CD4-positive, alpha-beta memory T cell (primary cell): ENCODE data around the gene ODAD4. TPM values are rescaled to one million over a fixed set of nuclear protein-coding genes. Genes with fewer than 3 reads are reported as not detected.

Experiments used
- CTCF ChIA-PET: fragments of 350-600 bp; sonication (Branson Sonifier 250); formaldehyde crosslinking; loops from one replicate; lab custom pipeline; 2021; ENCODE audit warnings: inconsistent platforms; ENCODE audit not compliant: partially characterized antibody; lab: Charles Lee
- POLR2A ChIA-PET: fragments of 350-600 bp; sonication (Branson Sonifier 250); formaldehyde crosslinking; loops from one replicate; lab custom pipeline; 2021; ENCODE audit not compliant: partially characterized antibody; lab: Charles Lee
- DNase-seq, 5 donors: peaks; one replicate each; pipeline versions ENCODE4 v3.0.0 to v3.0.0-alpha.2; 2020 to 2022; ENCODE audit warnings: mixed read lengths in 1 of 5
- H3K27ac ChIP-seq: one replicate; pipeline ENCODE4 v1.7.0; 2013; ENCODE audit warnings: low read depth, low read length
- H3K27me3 ChIP-seq: 2 replicates; pipeline ENCODE4 v1.7.0; 2013; ENCODE audit warnings: mild to moderate bottlenecking, low read length, moderate library complexity; ENCODE audit not compliant: insufficient read depth
- H3K36me3 ChIP-seq: 2 replicates; pipeline ENCODE4 v1.7.0; 2013; ENCODE audit warnings: mild to moderate bottlenecking, low read length, moderate library complexity; ENCODE audit not compliant: insufficient read depth
- H3K4me1 ChIP-seq: 2 replicates; pipeline ENCODE4 v1.7.0; 2013; ENCODE audit warnings: mild to moderate bottlenecking, low read length, moderate library complexity; ENCODE audit not compliant: insufficient read depth
- H3K4me3 ChIP-seq, 2 donors: one replicate each; pipeline ENCODE4 v1.7.0; 2013; ENCODE audit warnings: low read length in 2 of 2, mild to moderate bottlenecking in 1 of 2
- H3K9me3 ChIP-seq, 2 donors: one replicate each; pipeline ENCODE4 v1.7.0; 2013; ENCODE audit warnings: low read length in 2 of 2, control low read depth in 1 of 2; ENCODE audit not compliant: control insufficient read depth in 1 of 2
- H3K27ac Mint-ChIP-seq, 7 donors: one replicate each; pipeline ENCODE4 v1.8.0; 2020 to 2021; ENCODE audit warnings: mixed read lengths in 7 of 7, mild to moderate bottlenecking in 6 of 7, inconsistent platforms in 3 of 7, moderate library complexity in 3 of 7
- H3K27me3 Mint-ChIP-seq, 2 donors: one replicate each; pipeline ENCODE4 v1.8.0; 2020 to 2021; ENCODE audit warnings: mixed read lengths in 2 of 2
- H3K36me3 Mint-ChIP-seq, 2 donors: one replicate each; pipeline ENCODE4 v1.8.0; 2020 to 2021; ENCODE audit warnings: mixed read lengths in 2 of 2, inconsistent platforms in 1 of 2, mild to moderate bottlenecking in 1 of 2
- H3K4me1 Mint-ChIP-seq, 4 donors: one replicate each; pipeline ENCODE4 v1.8.0; 2020 to 2021; ENCODE audit warnings: mixed read lengths in 4 of 4, mild to moderate bottlenecking in 1 of 4
- H3K4me3 Mint-ChIP-seq, 8 donors: one replicate each; pipeline ENCODE4 v1.8.0; 2020 to 2021; ENCODE audit warnings: mixed read lengths in 8 of 8, mild to moderate bottlenecking in 7 of 8, moderate library complexity in 6 of 8, inconsistent platforms in 3 of 8
- H3K9me3 Mint-ChIP-seq, 8 donors: one replicate each; pipeline ENCODE4 v1.8.0; 2020 to 2021; ENCODE audit warnings: mixed read lengths in 8 of 8, mild to moderate bottlenecking in 5 of 8, inconsistent platforms in 3 of 8, moderate library complexity in 1 of 8
- intact Hi-C: fragments of 100-400 bp; cut with micrococcal nuclease; formaldehyde crosslinking; loops from one replicate; pipeline ENCODE4 v1.15.1; 2023
- polyA plus RNA-seq, 2 donors: library from polyadenylated mRNA; unstranded; fragments of 300-500 nt; fragmentation: Illumina TruSeq; gene quantifications; one replicate each; pipeline ENCODE4 v1.2.3, GENCODE V29; 2021
- total RNA-seq, 2 experiments: library from RNA; stranded (reverse); gene quantifications; one replicate each; pipeline ENCODE4 v1.2.3, GENCODE V29; 2021

Gene ODAD4
- total and polyA plus RNA-seq, 4 experiments from 2014 or later = 0.11 to 0.20 TPM; not detected in 2

GRCh38 chr17:41962768-41963434 is 32.5 kb downstream of the ODAD4 start:
- CTCF ChIA-PET = interaction anchor here (0.7 to 5.0 kb wide), 21 partner anchors 9 to 443 kb away, joined by 3 to 45 read pairs (median 5); partner anchors contain the start of genes ACLY, DHX58, DNAJC7 and KAT2A
- intact Hi-C loops = loop anchor here (1.0 kb wide), 3 partner anchors 100 to 153 kb away; no protein-coding TSS in a partner anchor
- POLR2A ChIA-PET = interaction anchor here (0.6 to 1.5 kb wide), 3 partner anchors 57 to 650 kb away, joined by 4 read pairs; partner anchors contain the start of genes DHX58 and NKIRAS2
- Mint-ChIP-seq H3K4me3 (peak overlapping the region in 1 of 8 donors; percentile 20), H3K9me3 (no peaks in the 10 kb centered on the region), H3K36me3 (peaks cover 0 to 1% of the 10 kb centered on the region in 2 donors), H3K27me3 (no peaks in the 10 kb centered on the region), H3K27ac (peak overlapping the region in 2 of 7 donors; percentile 23 to 76), H3K4me1 (peaks cover 11 to 24% (median 17%) of the 10 kb centered on the region in 4 donors)
- peak; percentile 54 to 71 (median 62) for DNase-seq
- Histone ChIP-seq H3K4me1 (peaks cover 20% of the 10 kb centered on the region), H3K27me3 (no peaks in the 10 kb centered on the region), H3K27ac (no peak overlapping the region), H3K36me3 (no peaks in the 10 kb centered on the region), H3K9me3 (no peaks in the 10 kb centered on the region), H3K4me3 (no peak overlapping the region)

- Mint-ChIP-seq H3K9me3 (no peaks in the 10 kb centered on the region), H3K4me3 (peak overlapping the region; percentile 82 to 93 (median 87)), H3K4me1 (peaks cover 17 to 37% (median 28%) of the 10 kb centered on the region in 4 donors), H3K27ac (peak overlapping the region; percentile 87 to 98 (median 91)), H3K27me3 (no peaks in the 10 kb centered on the region), H3K36me3 (peaks cover 0 to 11% of the 10 kb centered on the region in 2 donors)
- peak overlapping the region; percentile 63 to 68 for H3K4me3 ChIP-seq
- peaks cover 4% of the 10 kb centered on the region for H3K36me3 ChIP-seq
- H3K4me1 ChIP-seq = peaks cover 40% of the 10 kb centered on the region
- no peaks in the 10 kb centered on the region for H3K9me3 ChIP-seq
- peak; percentile 57 to 84 (median 59) for DNase-seq
- peak overlapping the region; percentile 83 for H3K27ac ChIP-seq
- intact Hi-C loops = loop anchor here (1.0 kb wide), 5 partner anchors 36 to 189 kb away; partner anchors contain the start of genes DNAJC7, KLHL11 and ODAD4
- no peaks in the 10 kb centered on the region for H3K27me3 ChIP-seq
- ChIA-PET POLR2A (interaction anchor here (0.5 to 3.8 kb wide), 27 partner anchors 10 to 1395 kb away, joined by 3 to 70 read pairs (median 5); partner anchors contain the start of genes ACLY, C17orf113, DHX58 and DNAJC7), CTCF (interaction anchor here (0.8 to 5.0 kb wide), 9 partner anchors 9 to 154 kb away, joined by 3 to 45 read pairs (median 10); partner anchors contain the start of genes DHX58, DNAJC7, NKIRAS2 and P3H4)
These were observed 35.5 kb downstream of the ODAD4 start for GRCh38 chr17:41965694-41966462.

DNA sequence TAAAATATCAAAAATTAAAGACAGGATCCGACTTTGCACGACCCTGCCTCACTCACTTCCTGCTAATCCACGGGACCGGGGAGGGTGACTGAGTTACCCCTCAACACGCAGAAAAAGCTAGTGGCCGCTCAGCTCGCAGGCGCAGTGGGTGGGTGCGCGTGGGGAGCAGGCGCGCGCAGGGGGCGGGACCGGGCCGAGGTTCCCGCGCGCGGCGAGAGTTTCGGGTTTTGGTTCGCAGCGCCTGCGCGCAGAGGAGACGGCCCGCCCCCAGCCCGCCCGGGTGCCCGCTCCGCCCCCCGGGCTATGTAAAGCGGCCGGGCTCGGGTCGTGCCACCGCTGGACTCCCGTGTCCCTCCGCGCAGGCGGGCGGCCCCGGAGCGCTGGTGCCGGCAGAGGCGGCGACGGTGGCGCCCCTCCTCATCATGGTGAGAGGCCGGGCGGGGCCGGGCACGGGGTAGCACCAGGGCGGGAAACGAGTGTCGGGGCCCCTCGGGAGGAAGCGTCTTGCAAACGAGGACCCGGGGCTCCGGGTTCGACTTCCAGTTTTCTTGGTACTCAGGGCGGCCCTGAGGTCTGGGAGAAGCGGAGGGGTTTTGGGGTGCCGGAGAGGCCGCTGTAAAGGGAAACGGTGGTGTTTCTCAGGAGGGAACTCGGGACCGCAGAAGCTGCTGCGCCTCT is 36.2 kb downstream of the ODAD4 start, which contains the start of gene CNP:
CNP (plus strand) TSS at position 333 of the 678 bp plus-strand sequence; CDS start at position 423, 90 bp downstream.
- peak within 1 kb of the TSS; percentile 83 for H3K27ac ChIP-seq
- POLR2A ChIA-PET = interaction anchor here (0.5 to 3.8 kb wide), 29 partner anchors 9 to 1394 kb away, joined by 3 to 70 read pairs (median 5); partner anchors contain the start of genes ACLY, C17orf113, DHX58 and DNAJC7
- H3K27me3 ChIP-seq = no peaks in the 10 kb centered on the region
- intact Hi-C loops = loop anchor here (1.0 kb wide), 5 partner anchors 36 to 189 kb away; partner anchors contain the start of genes DNAJC7, KLHL11 and ODAD4
- Mint-ChIP-seq H3K4me3 (peak within 1 kb of the TSS; percentile 83 to 93 (median 87)), H3K27me3 (no peaks in the 10 kb centered on the region), H3K36me3 (peaks cover 0 to 15% of the 10 kb centered on the region in 2 donors), H3K9me3 (no peaks in the 10 kb centered on the region), H3K27ac (peak within 1 kb of the TSS; percentile 87 to 98 (median 91)), H3K4me1 (peaks cover 20 to 42% (median 31%) of the 10 kb centered on the region in 4 donors)
- H3K4me3 ChIP-seq = peak within 1 kb of the TSS; percentile 68 to 69
- DNase-seq = peak; percentile 87 to 90 (median 89)
- peaks cover 43% of the 10 kb centered on the region for H3K4me1 ChIP-seq
- peaks cover 6% of the 10 kb centered on the region for H3K36me3 ChIP-seq
- H3K9me3 ChIP-seq = no peaks in the 10 kb centered on the region
- CTCF ChIA-PET = interaction anchor here (0.8 to 5.0 kb wide), 9 partner anchors 30 to 155 kb away, joined by 3 to 45 read pairs (median 10); partner anchors contain the start of genes DHX58, DNAJC7, NKIRAS2 and P3H4

GRCh38 chr17:41967141-41967920 is 36.9 kb downstream of the ODAD4 start:
- peak overlapping the region; percentile 83 for H3K27ac ChIP-seq
- H3K36me3 ChIP-seq = peaks cover 9% of the 10 kb centered on the region
- H3K4me3 ChIP-seq = peak overlapping the region; percentile 68 to 69
- peak overlapping the region; percentile 72 to 92 (median 82) for H3K27ac Mint-ChIP-seq
- H3K9me3 ChIP-seq = no peaks in the 10 kb centered on the region
- H3K27me3 ChIP-seq = no peaks in the 10 kb centered on the region
- peaks cover 21 to 44% (median 33%) of the 10 kb centered on the region in 4 donors for H3K4me1 Mint-ChIP-seq
- CTCF ChIA-PET = interaction anchor here (1.6 to 3.0 kb wide), 2 partner anchors 100 to 152 kb away, joined by 4 to 15 read pairs; no protein-coding TSS in a partner anchor
- POLR2A ChIA-PET = interaction anchor here (0.5 to 3.8 kb wide), 18 partner anchors 8 to 739 kb away, joined by 3 to 70 read pairs (median 5); partner anchors contain the start of genes ACLY, DHX58, DNAJC7 and GHDC
- no peaks in the 10 kb centered on the region for H3K27me3 Mint-ChIP-seq
- intact Hi-C loops = no loop called here
- peaks cover 43% of the 10 kb centered on the region for H3K4me1 ChIP-seq
- H3K9me3 Mint-ChIP-seq = no peaks in the 10 kb centered on the region
- H3K4me3 Mint-ChIP-seq = peak overlapping the region; percentile 76 to 87 (median 82)
- peak in 4 of 5 donors; percentile 29 to 57 (median 40) for DNase-seq
- H3K36me3 Mint-ChIP-seq = peaks cover 2 to 18% of the 10 kb centered on the region in 2 donors

DNA sequence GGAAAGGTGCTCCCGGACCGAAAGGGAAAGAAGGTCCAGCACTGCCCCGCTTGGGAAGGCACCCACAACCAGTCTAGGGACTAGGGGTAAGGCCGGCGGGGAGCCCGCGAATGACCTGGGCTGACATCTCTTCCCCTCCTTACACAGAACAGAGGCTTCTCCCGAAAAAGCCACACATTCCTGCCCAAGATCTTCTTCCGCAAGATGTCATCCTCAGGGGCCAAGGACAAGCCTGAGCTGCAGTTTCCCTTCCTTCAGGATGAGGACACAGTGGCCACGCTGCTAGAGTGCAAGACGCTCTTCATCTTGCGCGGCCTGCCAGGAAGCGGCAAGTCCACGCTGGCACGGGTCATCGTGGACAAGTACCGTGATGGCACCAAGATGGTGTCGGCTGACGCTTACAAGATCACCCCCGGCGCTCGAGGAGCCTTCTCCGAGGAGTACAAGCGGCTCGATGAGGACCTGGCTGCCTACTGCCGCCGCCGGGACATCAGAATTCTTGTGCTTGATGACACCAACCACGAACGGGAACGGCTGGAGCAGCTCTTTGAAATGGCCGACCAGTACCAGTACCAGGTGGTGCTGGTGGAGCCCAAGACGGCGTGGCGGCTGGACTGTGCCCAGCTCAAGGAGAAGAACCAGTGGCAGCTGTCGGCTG is 37.6 kb downstream of the ODAD4 start:
- no peaks in the 10 kb centered on the region for H3K9me3 Mint-ChIP-seq
- ChIA-PET POLR2A (interaction anchor here (1.2 to 3.8 kb wide), 3 partner anchors 49 to 144 kb away, joined by 3 to 70 read pairs (median 30); partner anchors contain the start of genes DHX58 and DNAJC7), CTCF (interaction anchor here (1.6 kb wide), 1 partner anchor 99 kb away, joined by 4 read pairs; no protein-coding TSS in a partner anchor)
- intact Hi-C loops = no loop called here
- peaks cover 16% of the 10 kb centered on the region for H3K36me3 ChIP-seq
- H3K4me3 ChIP-seq = no peak overlapping the region
- H3K27ac ChIP-seq = peak overlapping the region; percentile 83
- H3K4me1 ChIP-seq = peaks cover 43% of the 10 kb centered on the region
- peak in 1 of 5 donors; percentile 1 for DNase-seq
- H3K4me3 Mint-ChIP-seq = peak overlapping the region; percentile 76 to 87 (median 82)
- no peaks in the 10 kb centered on the region for H3K27me3 Mint-ChIP-seq
- no peaks in the 10 kb centered on the region for H3K9me3 ChIP-seq
- no peaks in the 10 kb centered on the region for H3K27me3 ChIP-seq
- peaks cover 22 to 48% (median 37%) of the 10 kb centered on the region in 4 donors for H3K4me1 Mint-ChIP-seq
- H3K36me3 Mint-ChIP-seq = peaks cover 6 to 24% of the 10 kb centered on the region in 2 donors
- peak overlapping the region; percentile 3 to 92 (median 82) for H3K27ac Mint-ChIP-seq
